Parathyroid adenoma (tissue), 2 donors: ENCODE data around the gene NKAIN4.

Experiments
- H2AFZ ChIP-seq: fragments of 300-600 bp; sonication (generic); one replicate; pipeline ENCODE4 v1.7.0; 2017; ENCODE audit warnings: antibody characterized with exemption, mild to moderate bottlenecking
- H3K27ac ChIP-seq: fragments of 300-600 bp; sonication (generic); one replicate; pipeline ENCODE4 v1.7.0; 2017
- H3K27me3 ChIP-seq: fragments of 300-600 bp; sonication (generic); one replicate; pipeline ENCODE4 v1.7.0; 2017; ENCODE audit warnings: low read length; ENCODE audit not compliant: control insufficient read depth, insufficient read depth
- H3K36me3 ChIP-seq: fragments of 300-600 bp; sonication (generic); one replicate; pipeline ENCODE4 v1.7.0; 2017; ENCODE audit warnings: low read length; ENCODE audit not compliant: control insufficient read depth, insufficient read depth
- H3K4me1 ChIP-seq: fragments of 300-600 bp; sonication (generic); one replicate; pipeline ENCODE4 v1.7.0; 2017; ENCODE audit warnings: control low read depth
- H3K4me2 ChIP-seq: fragments of 300-600 bp; sonication (generic); one replicate; pipeline ENCODE4 v1.7.0; 2017; ENCODE audit warnings: low read length
- H3K4me3 ChIP-seq: fragments of 300-600 bp; sonication (generic); one replicate; pipeline ENCODE4 v1.7.0; 2017; ENCODE audit warnings: low read depth, low read length
- H3K79me2 ChIP-seq: fragments of 300-600 bp; sonication (generic); one replicate; pipeline ENCODE4 v1.7.0; 2017; ENCODE audit warnings: control low read depth
- H3K9ac ChIP-seq: fragments of 300-600 bp; sonication (generic); one replicate; pipeline ENCODE4 v1.7.0; 2017; ENCODE audit warnings: mild to moderate bottlenecking
- H3K9me3 ChIP-seq: fragments of 300-600 bp; sonication (generic); one replicate; pipeline ENCODE4 v1.7.0; 2017; ENCODE audit warnings: low read length; ENCODE audit not compliant: control insufficient read depth
- TF ChIP-seq, protein P1 (sequence below): fragments of 300-600 bp; sonication (generic); IDR thresholded peaks from one replicate; pipeline ENCODE4 v1.7.0; 2017; ENCODE audit warnings: antibody characterized with exemption, mild to moderate bottlenecking
- donor health status: primary hyperparathyroidism.

Gene NKAIN4

GRCh38 chr20:63261060-63261794 lies 7.0 kb upstream of the NKAIN4 start:
- no peaks in the 10 kb centered on the region for H3K27me3 ChIP-seq

DNA sequence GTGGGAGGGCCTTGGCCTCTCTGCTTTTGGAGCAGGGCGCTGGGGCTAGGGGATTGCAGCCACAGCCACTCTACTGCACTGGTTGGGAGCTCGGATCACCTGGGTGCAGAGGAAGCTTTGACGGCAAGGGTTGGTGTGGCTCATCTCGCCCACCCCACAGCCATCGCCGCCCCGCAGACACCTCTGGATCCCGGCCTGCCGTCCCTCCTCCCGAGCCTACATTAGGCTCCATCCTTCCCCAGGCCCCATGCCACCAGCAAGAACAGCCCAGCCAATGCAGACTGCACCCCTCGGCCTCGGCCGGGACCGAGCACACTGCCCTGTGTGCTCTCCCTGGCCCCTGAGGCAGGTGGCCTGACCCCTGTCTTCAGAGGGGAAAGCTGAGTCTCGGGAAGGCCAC lies 6.3 kb upstream of the NKAIN4 start:
- Histone ChIP-seq H3K36me3 (no peaks in the 10 kb centered on the region), H3K27me3 (no peaks in the 10 kb centered on the region), H3K4me2 (no peak overlapping the region), H3K27ac (no peak overlapping the region), H3K4me3 (no peak overlapping the region), H3K9me3 (no peaks in the 10 kb centered on the region), H3K9ac (no peak overlapping the region), H3K4me1 (no peaks in the 10 kb centered on the region), H2AFZ (no peak overlapping the region), H3K79me2 (no peaks in the 10 kb centered on the region)
- TF ChIP-seq, protein P1, sequence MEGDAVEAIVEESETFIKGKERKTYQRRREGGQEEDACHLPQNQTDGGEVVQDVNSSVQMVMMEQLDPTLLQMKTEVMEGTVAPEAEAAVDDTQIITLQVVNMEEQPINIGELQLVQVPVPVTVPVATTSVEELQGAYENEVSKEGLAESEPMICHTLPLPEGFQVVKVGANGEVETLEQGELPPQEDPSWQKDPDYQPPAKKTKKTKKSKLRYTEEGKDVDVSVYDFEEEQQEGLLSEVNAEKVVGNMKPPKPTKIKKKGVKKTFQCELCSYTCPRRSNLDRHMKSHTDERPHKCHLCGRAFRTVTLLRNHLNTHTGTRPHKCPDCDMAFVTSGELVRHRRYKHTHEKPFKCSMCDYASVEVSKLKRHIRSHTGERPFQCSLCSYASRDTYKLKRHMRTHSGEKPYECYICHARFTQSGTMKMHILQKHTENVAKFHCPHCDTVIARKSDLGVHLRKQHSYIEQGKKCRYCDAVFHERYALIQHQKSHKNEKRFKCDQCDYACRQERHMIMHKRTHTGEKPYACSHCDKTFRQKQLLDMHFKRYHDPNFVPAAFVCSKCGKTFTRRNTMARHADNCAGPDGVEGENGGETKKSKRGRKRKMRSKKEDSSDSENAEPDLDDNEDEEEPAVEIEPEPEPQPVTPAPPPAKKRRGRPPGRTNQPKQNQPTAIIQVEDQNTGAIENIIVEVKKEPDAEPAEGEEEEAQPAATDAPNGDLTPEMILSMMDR, result no peak

More at GRCh38 chr20:63261060-63261794, 7.0 kb upstream of the NKAIN4 start:
- Histone ChIP-seq H2AFZ (no peak overlapping the region), H3K4me2 (no peak overlapping the region), H3K27ac (no peak overlapping the region), H3K79me2 (no peaks in the 10 kb centered on the region), H3K4me1 (no peaks in the 10 kb centered on the region), H3K4me3 (no peak overlapping the region), H3K9me3 (no peaks in the 10 kb centered on the region), H3K36me3 (no peaks in the 10 kb centered on the region), H3K9ac (no peak overlapping the region)
- TF ChIP-seq, protein P1, result no peak

- Histone ChIP-seq H3K27ac (no peak overlapping the region), H3K27me3 (peaks cover under 1% of the 10 kb centered on the region), H3K4me3 (no peak overlapping the region), H3K4me2 (no peak overlapping the region), H3K9me3 (no peaks in the 10 kb centered on the region), H3K79me2 (no peaks in the 10 kb centered on the region), H3K4me1 (no peaks in the 10 kb centered on the region), H2AFZ (no peak overlapping the region), H3K36me3 (no peaks in the 10 kb centered on the region), H3K9ac (no peak overlapping the region)
- TF ChIP-seq, protein P1, result no peak
These were observed 5.6 kb upstream of the NKAIN4 start for GRCh38 chr20:63259734-63260460.

- H3K27me3 ChIP-seq, result peaks cover 3% of the 10 kb centered on the region
- H3K9ac ChIP-seq, result no peak overlapping the region
- no peak overlapping the region for H3K27ac ChIP-seq
- H3K9me3 ChIP-seq, result no peaks in the 10 kb centered on the region
- H3K4me2 ChIP-seq, result no peak overlapping the region
- H2AFZ ChIP-seq, result no peak overlapping the region
- H3K4me1 ChIP-seq, result no peaks in the 10 kb centered on the region
- H3K4me3 ChIP-seq, result no peak overlapping the region
- no peaks in the 10 kb centered on the region for H3K79me2 ChIP-seq
- H3K36me3 ChIP-seq, result no peaks in the 10 kb centered on the region
- TF ChIP-seq, protein P1, result no peak
These were observed 4.5 kb upstream of the NKAIN4 start for GRCh38 chr20:63258781-63259180.
